NCI-H1105 treated with DMSO at 0.1 percent for 48 hours (cell line): ENCODE data around the gene SRXN1.
A peak's percentile ranks its signal among the peaks of the same experiment; 100 is the strongest.
"Not testable (repeated sequence)": the region's sequence is repeated elsewhere in the genome, so short reads cannot be mapped to it uniquely, and the experiment has no call there.

Experiments
- DNase-seq: peaks from one replicate; lab custom pipeline; 2025; lab: John Stamatoyannopoulos, UW

Gene SRXN1

DNA sequence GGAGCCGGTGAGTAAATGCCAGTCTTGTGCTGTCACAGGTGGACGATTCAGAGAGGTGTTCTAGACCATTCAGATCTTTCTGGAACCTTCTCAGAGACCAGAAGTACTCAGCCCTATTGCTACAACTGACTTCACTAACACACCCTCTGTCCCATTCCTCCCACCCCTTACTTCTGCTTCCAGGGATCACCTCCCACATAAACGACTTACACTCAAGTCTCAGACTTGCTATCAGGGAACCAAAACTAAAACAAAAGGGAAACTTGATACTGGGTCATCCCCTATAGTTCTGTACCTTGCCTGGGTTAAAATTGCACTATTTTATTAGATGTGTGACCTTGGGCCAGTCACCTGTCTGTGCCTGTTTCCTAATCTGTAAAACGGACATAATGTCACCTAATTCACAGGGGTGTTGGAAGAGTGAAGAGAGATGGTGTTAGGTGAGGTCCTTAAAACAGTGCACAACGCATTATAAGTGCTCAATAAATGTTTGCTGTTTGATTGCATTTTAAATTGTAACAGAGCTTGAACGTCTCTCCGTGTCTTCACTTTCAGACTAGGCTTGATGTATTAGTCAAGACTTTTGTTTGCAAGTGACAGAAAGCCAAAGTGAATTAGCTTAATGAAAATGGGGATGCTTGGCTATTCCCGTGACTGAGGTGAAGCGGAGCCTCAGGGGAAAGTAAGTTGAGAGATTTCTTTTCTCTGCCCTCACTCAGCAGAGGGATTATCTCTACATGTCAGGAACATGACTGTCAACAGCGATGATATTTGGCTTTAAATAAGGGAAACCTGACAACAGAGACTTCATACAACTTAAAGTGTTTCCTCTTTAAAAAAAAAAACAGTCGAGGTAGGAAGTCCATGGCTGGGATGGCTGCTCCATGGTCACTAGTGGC, 3.0 kb upstream of the SRXN1 start:
- no peak for DNase-seq

DNA sequence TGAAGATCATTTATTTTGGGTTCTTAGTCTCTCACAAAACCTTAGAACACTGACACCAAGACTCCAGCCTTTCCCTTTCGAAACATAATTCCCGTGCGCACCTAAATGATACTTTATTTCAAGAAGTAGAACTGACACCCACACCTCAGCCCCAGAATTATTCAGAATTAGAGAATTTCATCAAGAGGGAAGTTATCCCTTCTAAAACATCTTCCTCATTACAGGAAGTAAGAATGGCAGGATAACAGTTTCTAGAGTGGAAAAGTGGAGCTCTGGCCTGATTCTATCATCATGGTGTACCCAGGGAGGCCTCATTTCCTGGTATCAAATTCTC, 1.4 kb upstream of the SRXN1 start:
- DNase-seq, result no peak

DNA sequence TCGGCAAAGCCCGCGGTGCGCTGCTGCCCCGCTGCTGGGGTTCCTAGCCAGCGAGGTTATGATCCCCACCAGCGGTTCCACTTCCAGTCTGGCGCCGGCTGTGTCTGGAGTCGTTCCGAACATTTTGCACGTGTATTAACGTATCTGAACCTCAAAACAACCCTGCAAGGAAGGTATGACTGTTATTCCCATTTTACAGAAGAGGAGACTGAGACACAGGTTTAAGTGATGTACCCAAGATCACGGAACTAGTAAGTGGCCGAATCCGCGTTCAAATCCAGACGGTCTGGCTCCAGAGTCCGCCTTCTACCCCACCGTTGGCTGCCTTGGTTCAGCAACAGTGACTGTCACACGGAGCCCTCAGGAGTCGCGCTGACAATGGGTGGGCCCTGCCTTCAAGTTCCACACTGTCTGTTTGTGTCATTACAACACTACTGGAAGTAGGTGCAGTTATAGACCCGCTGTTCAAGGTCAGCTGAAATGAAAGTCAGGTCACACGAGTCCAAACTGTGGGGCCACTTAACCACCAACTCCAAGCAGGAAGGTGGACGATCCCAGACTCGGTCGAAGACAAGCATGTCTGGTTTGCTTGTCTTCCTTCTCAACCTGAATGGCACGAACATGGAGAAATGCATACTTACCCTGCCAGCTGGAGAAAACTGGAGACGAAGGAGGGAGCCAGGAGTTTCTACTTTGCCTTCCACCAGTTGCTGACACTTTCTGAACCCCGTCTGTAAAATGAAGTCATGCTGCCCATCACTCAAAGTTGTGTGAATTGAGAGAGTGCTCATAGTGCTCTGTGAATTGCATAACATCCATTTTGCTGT, 803 bp upstream of the SRXN1 start:
- no peak for DNase-seq

DNA sequence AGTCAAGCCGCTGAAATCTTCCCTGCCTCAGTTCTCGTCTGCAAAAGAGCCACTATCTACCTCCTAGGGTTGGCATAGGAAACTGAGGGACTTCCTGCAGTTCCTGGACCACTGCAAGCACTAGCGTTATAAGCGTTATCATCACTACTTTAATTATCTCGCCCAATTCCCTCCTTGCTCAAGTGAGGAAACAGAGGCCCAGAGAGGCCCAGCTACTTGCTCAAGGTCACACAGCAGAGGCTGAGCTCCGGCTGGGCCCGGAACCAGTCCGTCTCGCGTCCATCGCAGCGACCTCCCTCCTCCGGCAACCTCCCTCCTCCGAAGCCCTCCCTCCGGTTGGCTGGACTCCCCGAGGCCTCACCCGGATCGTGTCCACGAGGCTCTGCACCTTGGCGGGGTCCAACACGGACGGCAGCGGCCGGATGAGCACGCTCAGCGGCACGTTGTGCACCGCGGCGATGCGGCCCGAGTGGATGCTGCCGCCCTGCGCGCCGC, 338 bp downstream of the SRXN1 start:
- no peak for DNase-seq

DNA sequence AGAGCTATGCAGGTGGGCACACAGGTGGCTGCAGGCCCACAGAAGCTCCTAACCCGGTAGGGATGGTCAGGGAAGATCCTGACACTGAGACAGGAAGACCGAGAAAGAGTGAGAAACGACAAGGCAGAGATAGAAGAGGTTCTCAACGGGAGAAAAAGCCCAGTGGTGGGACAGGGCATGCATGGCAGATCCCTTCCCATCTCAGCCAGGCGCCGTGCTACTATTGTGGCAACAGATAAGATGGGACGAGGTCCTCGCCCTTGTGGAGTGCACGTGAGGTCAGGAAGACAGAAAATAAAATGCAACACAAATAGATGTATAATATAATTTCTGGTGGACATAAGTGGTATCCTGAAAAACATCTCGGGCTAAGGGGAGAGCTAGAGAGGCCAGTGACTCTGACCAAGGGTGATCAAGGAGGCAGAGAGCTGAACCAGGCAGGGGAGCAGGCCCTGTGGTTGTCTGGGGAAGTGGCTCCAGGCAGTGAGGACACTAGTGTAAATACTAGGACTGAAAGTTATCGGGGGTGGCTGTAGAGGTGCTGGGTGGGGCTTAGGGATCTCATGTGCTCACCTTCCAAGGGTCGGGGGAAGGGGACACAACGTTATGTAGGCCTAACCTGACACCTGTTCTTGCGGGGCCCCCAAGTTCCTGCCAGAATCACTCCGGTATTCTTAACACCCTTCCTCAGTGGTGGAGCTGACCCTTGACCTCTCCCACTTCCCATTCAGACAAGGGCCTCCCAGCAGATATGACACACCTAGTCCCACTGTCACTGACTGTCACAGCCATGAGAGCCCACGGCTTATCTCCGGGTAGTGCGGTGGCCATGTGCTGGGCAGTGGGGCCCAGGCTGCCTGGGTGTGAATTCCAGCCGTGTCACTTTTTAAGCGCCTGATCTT, 1.0 kb downstream of the SRXN1 start:
- no peak for DNase-seq

DNA sequence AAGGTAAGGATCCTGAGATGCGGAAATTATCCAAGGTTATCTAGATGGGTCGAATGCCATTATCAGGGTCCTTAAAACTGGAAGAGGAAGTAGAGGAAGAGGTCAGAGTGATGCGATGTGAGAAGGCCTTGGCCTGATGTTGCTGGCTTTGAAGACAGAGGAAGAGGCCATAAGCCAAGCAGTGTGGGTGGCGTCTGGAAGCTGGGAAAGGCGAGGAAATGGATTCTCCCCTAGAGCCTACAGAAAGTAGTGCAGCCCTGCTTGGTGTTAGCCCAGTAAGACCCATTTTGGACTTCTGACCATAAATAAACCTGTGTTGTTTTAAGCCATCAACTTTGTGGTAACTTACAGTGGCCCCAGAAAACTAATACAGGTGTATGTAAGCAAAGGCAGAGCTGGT, 2.0 kb downstream of the SRXN1 start:
- DNase-seq, result no peak

DNA sequence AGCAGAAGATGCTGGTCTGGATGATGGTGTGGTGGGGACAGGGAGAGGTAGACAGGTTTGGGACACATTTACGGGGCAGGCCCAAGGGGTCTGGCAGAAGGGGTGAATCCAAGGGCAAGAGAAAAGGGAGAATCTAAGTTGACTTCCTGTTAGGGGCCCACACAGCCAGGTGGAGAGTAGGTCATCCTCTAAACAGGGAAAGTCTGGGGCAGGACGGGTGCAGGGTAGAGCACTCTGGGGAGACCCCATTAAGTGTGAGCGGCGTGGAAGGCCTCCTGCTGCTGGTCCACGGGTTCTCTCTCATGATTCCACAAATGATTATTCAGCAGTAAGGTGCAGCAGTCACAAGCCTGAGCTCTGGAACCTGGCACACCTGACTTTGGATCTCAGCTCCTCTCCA, 2.7 kb downstream of the SRXN1 start:
- DNase-seq, result no peak

DNA sequence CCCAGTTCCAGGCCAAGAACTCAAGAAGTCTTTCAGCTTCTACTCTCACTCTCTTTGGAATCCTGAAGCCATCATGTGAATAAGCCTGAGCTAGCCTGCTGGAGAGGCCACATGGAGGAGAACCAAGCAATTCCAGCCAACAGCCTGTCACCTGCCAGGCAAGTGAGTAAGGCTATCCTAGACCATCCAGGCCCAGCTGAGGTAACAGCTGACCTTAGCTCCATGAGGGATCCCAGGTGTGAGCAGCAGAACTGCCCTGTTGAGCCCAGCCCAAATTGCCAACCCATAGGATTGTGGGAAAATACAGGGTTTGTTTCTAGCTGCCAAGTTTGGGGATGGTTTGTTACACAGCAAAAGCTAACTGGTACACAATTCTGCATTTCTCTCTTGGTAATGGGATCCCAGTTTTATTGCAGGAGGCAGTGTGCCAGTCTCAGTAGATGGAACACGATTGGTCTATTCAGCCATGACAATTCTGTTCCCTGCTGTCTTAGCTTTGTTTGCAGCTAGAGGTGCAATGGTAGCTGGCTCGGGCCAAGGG, 5.5 kb downstream of the SRXN1 start:
- no peak for DNase-seq

DNA sequence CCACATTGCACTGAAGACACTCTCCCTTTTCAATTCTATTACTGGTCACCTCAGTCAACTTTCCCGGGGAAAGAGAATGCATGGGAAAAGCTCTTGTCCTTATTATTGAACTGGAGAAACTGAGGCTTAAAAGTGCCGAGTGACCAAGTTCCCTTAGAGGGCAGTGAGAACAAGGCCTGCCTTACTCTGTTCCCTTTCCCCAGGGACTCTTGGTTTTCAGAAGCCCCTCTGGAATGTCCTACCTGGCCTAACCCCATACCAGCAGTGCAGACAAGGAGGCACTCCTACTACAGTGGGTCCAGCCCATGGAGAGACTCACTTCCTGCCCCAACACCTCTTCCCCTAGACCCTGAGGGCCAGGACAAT, 6.1 kb downstream of the SRXN1 start:
- DNase-seq, result no peak

DNA sequence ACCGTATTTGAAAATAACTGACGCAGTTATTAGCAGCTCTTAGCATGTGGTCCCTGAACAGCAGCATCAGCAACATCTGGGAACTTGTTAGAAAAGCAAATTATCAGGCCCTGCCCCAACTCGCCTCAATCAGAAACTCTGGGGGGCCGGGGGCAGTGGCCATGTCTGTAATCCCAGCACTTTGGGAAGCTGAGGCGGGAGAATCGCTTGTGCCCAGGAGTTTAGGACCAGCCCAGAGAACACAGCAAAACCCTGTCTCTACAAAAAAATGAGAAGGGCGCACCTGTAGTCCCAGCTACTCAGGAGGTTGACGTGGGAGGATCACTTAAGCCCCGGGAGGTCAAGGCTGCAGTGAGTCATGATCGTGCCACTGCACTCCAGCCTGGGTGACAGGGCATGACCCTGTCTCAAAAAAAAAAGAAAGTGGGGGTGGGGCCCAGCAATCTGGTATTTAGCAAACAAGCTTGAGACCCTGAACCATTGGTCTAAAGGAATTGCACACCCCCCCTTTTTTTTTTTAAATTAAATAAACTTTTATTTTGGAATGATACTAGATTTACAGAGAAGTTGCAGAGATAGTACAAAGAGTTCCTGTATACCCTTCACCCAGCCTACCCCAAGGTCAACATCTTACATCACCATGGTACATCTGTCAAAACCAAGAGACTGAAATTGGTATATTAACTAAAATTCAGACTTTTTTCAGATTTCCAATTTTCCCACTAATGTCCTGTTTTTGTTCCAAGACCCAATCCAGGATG, 6.7 kb downstream of the SRXN1 start:
- DNase-seq, result no peak

DNA sequence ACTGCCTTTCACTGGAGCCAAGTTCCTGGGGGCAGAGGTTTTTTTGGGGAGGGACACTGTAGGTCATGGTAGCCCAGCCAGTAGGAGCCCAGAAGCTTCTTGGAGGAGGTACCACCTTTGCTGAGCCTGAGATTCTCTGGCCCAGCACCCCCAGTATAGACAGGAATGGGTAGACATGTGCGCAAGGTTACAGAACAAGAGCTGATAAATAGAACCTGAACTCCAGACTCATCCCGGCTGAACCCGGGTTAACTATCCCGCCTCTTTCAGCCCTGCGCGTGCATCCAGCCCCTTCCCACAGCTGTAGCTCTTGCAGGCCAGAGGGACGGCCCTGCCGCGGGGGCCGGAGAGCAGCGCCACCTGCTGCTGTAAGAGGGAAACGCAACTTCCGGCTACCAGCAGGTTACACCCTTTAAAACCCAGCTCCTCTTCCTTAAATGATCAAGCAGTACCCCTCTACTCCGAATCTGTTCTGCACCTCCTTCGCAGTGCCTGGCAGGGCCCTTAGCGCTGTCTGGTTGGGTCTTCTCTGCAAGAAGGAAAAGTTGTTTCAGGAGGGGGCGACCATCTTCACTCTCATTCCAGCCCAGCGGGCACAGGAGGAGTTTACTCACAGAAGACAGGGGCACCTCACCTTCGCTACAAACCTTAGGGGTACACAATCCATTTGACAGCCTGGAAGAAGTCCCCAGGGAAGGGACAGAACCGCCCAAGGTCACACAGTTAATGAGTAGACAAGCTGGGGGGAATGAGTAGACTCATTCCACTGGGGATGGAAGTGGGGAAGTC, 7.5 kb downstream of the SRXN1 start:
- DNase-seq, result peak; percentile 64

DNA sequence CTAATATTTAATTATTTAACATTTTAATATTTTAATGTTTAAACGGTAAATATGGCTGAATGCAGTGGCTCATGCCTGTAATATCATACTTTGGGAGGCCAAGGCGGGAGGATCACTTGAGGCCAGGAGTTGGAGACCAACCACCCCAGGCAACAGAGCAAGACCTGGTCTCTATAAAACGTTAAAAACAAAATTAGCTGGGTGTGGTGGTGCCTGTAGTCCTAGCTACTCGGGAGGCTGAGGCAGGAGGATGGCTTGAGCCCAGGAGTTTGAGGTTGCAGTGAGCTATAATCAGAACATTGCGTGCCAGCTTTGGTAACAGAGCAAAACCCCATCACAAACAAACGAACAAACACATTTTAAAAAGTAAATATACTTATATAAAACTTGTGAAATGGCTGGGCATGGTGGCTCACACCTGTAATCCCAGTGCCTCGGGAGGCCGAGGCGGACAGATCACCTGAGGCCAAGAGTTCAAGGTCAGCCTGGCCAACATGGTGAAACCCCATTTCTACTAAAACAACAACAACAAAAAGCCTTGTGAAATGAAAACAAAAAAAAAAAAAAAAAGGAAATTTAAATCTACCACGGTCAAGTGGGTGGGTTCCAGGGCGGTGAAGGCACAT, 8.2 kb downstream of the SRXN1 start:
- no peak for DNase-seq

DNA sequence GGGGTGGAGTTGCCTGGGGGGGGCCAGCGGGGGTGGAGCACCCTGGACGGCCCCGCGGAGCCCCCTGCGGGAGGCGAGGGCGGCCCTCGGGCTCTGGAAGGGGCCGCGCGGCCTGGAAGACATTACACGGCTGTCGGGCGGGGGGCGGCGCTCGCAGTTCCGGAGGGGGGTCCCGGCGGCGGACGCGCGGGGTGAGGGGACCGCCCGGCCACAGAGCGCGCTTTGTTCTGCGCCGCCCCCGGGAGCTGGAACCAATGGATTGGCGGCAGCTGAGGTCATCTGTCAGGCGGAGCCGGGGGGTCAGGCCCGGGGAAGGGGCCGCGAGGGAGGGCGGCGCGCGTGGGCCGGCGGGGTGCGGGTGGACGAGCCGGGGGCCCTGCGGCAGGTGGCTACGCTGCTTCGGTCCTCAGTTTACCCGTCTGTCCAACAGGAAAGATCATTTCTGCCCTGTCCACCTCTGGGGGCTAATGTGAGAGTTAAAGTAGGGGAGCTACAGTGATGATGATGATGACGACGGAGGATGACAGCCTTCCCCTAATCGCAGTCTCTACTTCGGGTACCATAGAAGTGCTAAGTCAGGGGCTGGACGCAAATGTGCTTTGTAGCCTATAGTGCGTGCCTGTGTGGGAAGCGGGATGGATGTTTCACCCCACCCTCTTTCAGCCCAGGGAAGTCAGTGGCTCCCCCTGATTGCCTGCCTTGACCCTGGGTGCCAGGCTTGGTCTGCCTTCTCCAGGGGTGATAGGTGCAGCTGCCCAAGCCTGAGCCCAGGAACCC, 10.4 kb downstream of the SRXN1 start:
- peak; percentile 37 for DNase-seq

DNA sequence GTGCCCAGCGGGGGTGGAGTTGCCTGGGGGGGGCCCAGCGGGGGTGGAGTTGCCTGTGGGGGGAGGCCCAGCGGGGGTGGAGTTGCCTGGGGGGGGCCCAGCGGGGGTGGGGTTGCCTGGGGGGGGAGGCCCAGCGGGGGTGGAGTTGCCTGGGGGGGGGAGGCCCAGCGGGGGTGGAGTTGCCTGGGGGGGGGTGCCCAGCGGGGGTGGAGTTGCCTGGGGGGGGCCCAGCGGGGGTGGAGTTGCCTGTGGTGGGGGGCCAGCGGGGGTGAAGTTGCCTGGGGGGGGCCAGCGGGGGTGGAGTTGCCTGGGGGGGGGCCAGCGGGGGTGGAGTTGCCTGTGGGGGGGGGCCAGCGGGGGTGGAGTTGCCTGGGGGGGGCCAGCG, 11.0 kb downstream of the SRXN1 start:
- DNase-seq, result not testable (repeated sequence)

DNA sequence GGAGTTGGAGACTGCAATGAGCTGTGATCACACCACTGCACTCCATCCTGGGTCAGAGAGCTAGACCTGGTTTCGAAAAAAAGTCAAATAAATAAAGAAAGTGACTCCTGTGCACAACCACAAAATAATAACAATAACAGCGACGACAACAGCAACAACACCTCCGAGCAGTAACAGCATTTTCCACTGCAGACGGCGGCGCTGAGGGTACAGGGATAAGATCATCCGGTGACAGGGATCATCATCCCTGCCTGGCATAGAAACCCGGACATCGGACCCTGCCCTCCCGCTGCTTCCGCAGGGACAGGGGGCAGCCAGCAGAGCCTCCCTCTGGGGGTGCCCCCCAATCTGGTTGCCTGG, 11.5 kb downstream of the SRXN1 start:
- DNase-seq, result no peak

DNA sequence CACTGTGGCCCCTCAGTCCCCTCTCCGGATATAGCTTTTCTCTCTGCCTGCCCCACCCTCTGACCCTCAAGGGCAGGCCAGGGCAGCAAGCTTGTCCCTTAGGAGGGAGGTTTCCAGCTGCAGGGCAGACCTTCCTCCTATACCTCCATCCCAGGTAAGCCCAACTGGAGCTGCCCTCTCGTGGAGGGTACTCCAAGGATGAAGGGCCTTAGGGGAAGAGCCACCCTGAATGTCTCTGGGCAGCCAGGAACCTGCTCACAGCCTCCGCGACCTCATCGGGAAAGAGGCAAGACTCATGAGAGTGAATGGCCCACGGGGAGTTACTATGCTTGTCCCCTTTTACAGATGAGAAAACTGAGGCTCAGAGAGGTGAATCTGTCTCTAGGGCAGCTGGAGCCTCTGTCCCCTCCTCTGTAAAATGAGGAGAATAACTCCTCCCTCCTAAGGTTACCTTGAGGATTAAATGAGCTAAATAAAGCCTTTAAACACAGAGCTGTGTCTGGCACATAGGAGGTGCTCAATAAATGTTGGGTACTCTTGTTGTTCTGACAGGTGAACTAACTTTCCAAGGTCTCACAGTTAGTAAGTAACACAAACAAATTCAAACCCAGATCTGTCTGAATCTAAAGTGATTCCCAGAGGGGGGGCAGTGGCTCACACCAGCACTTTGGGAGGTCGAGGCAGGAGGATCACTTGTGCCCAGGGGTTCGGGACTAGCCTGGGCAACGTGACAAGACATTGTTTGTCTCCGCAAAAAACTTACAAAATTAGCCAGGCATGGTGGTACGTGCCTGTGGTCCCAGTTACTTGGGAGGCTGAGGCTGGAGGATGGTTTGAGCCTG, 12.1 kb downstream of the SRXN1 start:
- no peak for DNase-seq

DNA sequence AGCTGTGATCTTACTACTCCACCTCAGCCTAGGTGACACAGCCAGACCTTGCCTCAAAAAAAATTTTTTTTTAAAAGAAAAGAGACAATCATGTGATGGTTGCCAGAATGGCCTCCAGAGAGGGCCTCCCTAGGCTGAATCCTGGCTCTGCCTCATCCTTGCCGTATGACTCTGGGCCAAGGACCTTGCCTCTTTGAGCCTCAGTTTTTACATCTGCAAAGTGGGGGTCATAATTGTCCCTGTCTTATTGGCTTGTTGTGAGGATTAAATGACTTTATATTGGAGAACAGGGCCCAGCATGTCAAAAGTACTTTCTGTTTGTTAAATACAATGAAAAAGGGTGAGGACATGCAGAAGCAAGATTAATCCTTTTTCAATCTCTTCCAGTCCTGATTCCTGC, 14.4 kb downstream of the SRXN1 start:
- DNase-seq, result no peak

DNA sequence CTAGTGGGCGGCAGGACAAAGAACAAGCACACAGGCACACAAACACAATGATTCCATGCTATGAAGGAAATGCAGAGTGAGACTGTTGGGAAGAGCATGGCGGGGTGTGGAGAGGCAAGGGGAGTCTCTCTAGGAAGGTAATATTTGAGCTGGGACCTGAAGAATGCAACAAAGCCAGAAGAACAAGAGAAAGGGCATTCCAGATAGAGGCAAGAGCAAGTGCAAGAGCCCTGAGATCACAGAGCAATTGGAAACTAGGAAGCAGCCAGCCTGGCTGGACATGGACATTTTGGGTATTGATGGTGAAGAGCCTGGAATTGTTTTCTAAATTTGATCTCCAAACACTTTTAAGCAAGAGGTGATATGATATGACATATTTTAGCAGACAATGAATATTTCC, 15.4 kb downstream of the SRXN1 start:
- DNase-seq, result no peak
